GM23338 (cell line): Measurements from ENCODE around the gene CDC27. TPM values are rescaled to one million over a fixed set of nuclear protein-coding genes. Genes with fewer than 3 reads are reported as not detected.

ENCODE experiments used
- ATAC-seq: fragments of 200-7000 bp; cut with Tn5 transposase; 3 replicates; pipeline ENCODE4 v1.9.1; 2020
- DNase-seq: peaks from one replicate; pipeline ENCODE4 v3.0.0-alpha.2; 2015; ENCODE audit warnings: low spot score
- H2AFZ ChIP-seq: fragments of 200-600 bp; sonication (generic); 2 replicates; pipeline ENCODE4 v1.8.0; 2016; ENCODE audit warnings: antibody characterized with exemption, mild to moderate bottlenecking, moderate library complexity
- H3F3A ChIP-seq: fragments of 200-600 bp; sonication (generic); replicated peaks from 2 replicates; pipeline ENCODE4 v1.8.0; 2017; ENCODE audit warnings: antibody characterized with exemption, mixed run types, low read depth
- H3K27ac ChIP-seq: fragments of 200-600 bp; sonication (generic); 2 replicates; pipeline ENCODE4 v1.6.1; 2016; ENCODE audit warnings: low read depth
- H3K27me3 ChIP-seq: fragments of 200-600 bp; sonication (generic); 2 replicates; pipeline ENCODE4 v1.8.0; 2016; ENCODE audit warnings: mild to moderate bottlenecking, mixed run types, moderate library complexity; ENCODE audit not compliant: insufficient read depth
- H3K36me3 ChIP-seq: fragments of 200-600 bp; sonication (generic); 2 replicates; pipeline ENCODE4 v1.8.0; 2016; ENCODE audit warnings: mild to moderate bottlenecking; ENCODE audit not compliant: insufficient read depth
- H3K4me1 ChIP-seq: fragments of 200-600 bp; sonication (generic); 2 replicates; pipeline ENCODE4 v1.8.0; 2016; ENCODE audit warnings: mild to moderate bottlenecking, moderate library complexity; ENCODE audit not compliant: insufficient read depth
- H3K4me2 ChIP-seq: fragments of 200-600 bp; sonication (generic); 2 replicates; pipeline ENCODE4 v1.7.1; 2017; ENCODE audit warnings: mixed run types
- H3K4me3 ChIP-seq: fragments of 200-600 bp; sonication (generic); 2 replicates; pipeline ENCODE4 v1.6.1; 2016; ENCODE audit warnings: mixed run types
- H3K79me2 ChIP-seq: fragments of 200-600 bp; sonication (generic); replicated peaks from 2 replicates; pipeline ENCODE4 v1.8.0; 2017; ENCODE audit warnings: mild to moderate bottlenecking; ENCODE audit not compliant: insufficient read depth
- H3K9me2 ChIP-seq: fragments of 200-600 bp; sonication (generic); 2 replicates; pipeline ENCODE4 v1.8.0; 2017; ENCODE audit not compliant: insufficient read depth
- H4K20me1 ChIP-seq: fragments of 200-600 bp; sonication (generic); replicated peaks from 2 replicates; pipeline ENCODE4 v1.8.0; 2017; ENCODE audit warnings: mild to moderate bottlenecking; ENCODE audit not compliant: insufficient read depth
- H3K27ac Mint-ChIP-seq: 2 replicates; pipeline ENCODE4 v1.8.0; 2020; ENCODE audit warnings: inconsistent platforms, mild to moderate bottlenecking, moderate library complexity, mixed read lengths
- H3K27me3 Mint-ChIP-seq: 3 replicates; pipeline ENCODE4 v1.8.0; 2022; ENCODE audit warnings: low read depth, mild to moderate bottlenecking, moderate library complexity, mixed read lengths, inconsistent platforms; ENCODE audit not compliant: insufficient read depth, poor library complexity
- H3K36me3 Mint-ChIP-seq: 3 replicates; pipeline ENCODE4 v1.8.0; 2021; ENCODE audit warnings: low read depth, mild to moderate bottlenecking, inconsistent platforms, moderate library complexity, mixed read lengths
- H3K4me1 Mint-ChIP-seq: 3 replicates; pipeline ENCODE4 v1.8.0; 2020; ENCODE audit warnings: mild to moderate bottlenecking, inconsistent platforms, mixed read lengths
- H3K4me3 Mint-ChIP-seq: 3 replicates; pipeline ENCODE4 v1.8.0; 2021; ENCODE audit warnings: moderate library complexity, mild to moderate bottlenecking, inconsistent platforms, mixed read lengths
- H3K9me3 Mint-ChIP-seq: 3 replicates; pipeline ENCODE4 v1.8.0; 2020; ENCODE audit warnings: moderate library complexity, mild to moderate bottlenecking, inconsistent platforms, mixed read lengths
- CREB1 ChIP-seq: fragments of 250-450 bp; sonication (Bioruptor Pico); IDR thresholded peaks from 2 replicates; pipeline ENCODE4 v1.5.0; 2020; ENCODE audit warnings: low read depth, mild to moderate bottlenecking, moderate library complexity
- CTCF ChIP-seq, 2 experiments: fragments of 200-600 bp in 1 of 2; sonication (generic) in 1 of 2; conservative IDR thresholded peaks; 2 replicates each; pipeline versions ENCODE4 v1.5.1 to v1.6.1; 2016 to 2017; ENCODE audit warnings: antibody characterized with exemption in 2 of 2, low read depth in 2 of 2, mild to moderate bottlenecking in 2 of 2, moderate library complexity in 1 of 2
- EZH2phosphoT487 ChIP-seq: fragments of 200-600 bp; sonication (generic); IDR thresholded peaks from one replicate; pipeline ENCODE4 v1.8.1; 2018; ENCODE audit warnings: antibody characterized with exemption; ENCODE audit not compliant: unreplicated experiment
- JUNB ChIP-seq: IDR thresholded peaks from one replicate; pipeline ENCODE4 v1.6.1; 2016; ENCODE audit warnings: antibody characterized with exemption; ENCODE audit not compliant: unreplicated experiment
- NANOG ChIP-seq: IDR thresholded peaks from 2 replicates; pipeline ENCODE4 v1.6.1; 2016; ENCODE audit warnings: antibody characterized with exemption, borderline replicate concordance
- POLR2AphosphoS5 ChIP-seq: IDR thresholded peaks from 2 replicates; pipeline ENCODE4 v1.6.1; 2016; ENCODE audit warnings: antibody characterized with exemption, low read depth
- ZNF331 ChIP-seq: fragments of 250-450 bp; sonication (Bioruptor Pico); IDR thresholded peaks from 2 replicates; pipeline ENCODE4 v1.5.0; 2020; ENCODE audit warnings: low read depth, mild to moderate bottlenecking, moderate library complexity
- ZNF462 ChIP-seq: fragments of 250-450 bp; sonication (Bioruptor Pico); IDR thresholded peaks from 2 replicates; pipeline ENCODE4 v1.5.0; 2020; ENCODE audit warnings: mild to moderate bottlenecking, moderate library complexity
- polyA plus RNA-seq: library from polyadenylated mRNA; unstranded; fragments of >200 nt; fragmentation: Nextera tagmentation; extraction: Ambion mirVana; gene quantifications from 2 replicates; pipeline ENCODE4 v1.2.1, GENCODE V29; 2016
- total RNA-seq: library from RNA; depleted of rRNA; stranded (reverse); fragments of >200 nt; shearing (Covaris generic); gene quantifications from 2 replicates; pipeline ENCODE4 v1.2.3, GENCODE V29; 2014

The CDC27 gene
- total and polyA plus RNA-seq, 2 experiments from 2014 or later: 49.7 to 85.5 TPM

GRCh38 chr17:47230864-47231263 is 41.8 kb upstream of the CDC27 start (continued):
- TF ChIP-seq ZNF462 (CRISPR knock-in tag): no peak
- TF ChIP-seq JUNB: no peak
- no peak for TF ChIP-seq NANOG
- no peak for TF ChIP-seq ZNF331 (CRISPR knock-in tag)
- no peak for TF ChIP-seq POLR2AphosphoS5
- no peak for TF ChIP-seq CREB1 (CRISPR knock-in tag)
- TF ChIP-seq EZH2phosphoT487: no peak

GRCh38 chr17:47229535-47230443 is 40.7 kb upstream of the CDC27 start:
- H3K4me1 ChIP-seq: peaks cover 4% of the 10 kb centered on the region; the same call in 1 of the 2 replicates
- peaks cover 6% of the 10 kb centered on the region for H3K27me3 ChIP-seq
- peak overlapping the region; percentile 79 for H2AFZ ChIP-seq
- H4K20me1 ChIP-seq: no peaks in the 10 kb centered on the region
- TF ChIP-seq CREB1 (CRISPR knock-in tag) (peak; percentile 62), CTCF (conservative IDR thresholded peaks at IDR 0.05; ENCODE audit: low read depth in 2 of 2) (peak; percentile 86 to 99), JUNB (no peak)
- no peak overlapping the region for H3K4me3 ChIP-seq
- H3K9me2 ChIP-seq: no peaks in the 10 kb centered on the region
- H3K4me3 Mint-ChIP-seq: peak overlapping the region; percentile 24; the same call in 2 of the 3 replicates
- H3K36me3 ChIP-seq: no peaks in the 10 kb centered on the region
- H3K27ac Mint-ChIP-seq: no peak overlapping the region
- H3F3A ChIP-seq: no peaks in the 10 kb centered on the region
- H3K4me1 Mint-ChIP-seq: peaks cover 10% of the 10 kb centered on the region
- H3K79me2 ChIP-seq: no peaks in the 10 kb centered on the region
- H3K4me2 ChIP-seq: peak overlapping the region; percentile 48
- no peak overlapping the region for H3K27ac ChIP-seq
- peak; percentile 97 for ATAC-seq
- peaks cover 13% of the 10 kb centered on the region for H3K27me3 Mint-ChIP-seq
- DNase-seq: peak; percentile 94
- no peaks in the 10 kb centered on the region; the same call in 2 of the 3 replicates for H3K9me3 Mint-ChIP-seq
- no peaks in the 10 kb centered on the region for H3K36me3 Mint-ChIP-seq
